Activated naive CD8-positive, alpha-beta T cell treated with anti-CD3 and anti-CD28 coated beads, Interleukin-2, amount 10 ng/mL, durations not matched to agents 7 days and 5 days (primary cell): ENCODE data around the gene BAG2. TPM values are rescaled to one million over a fixed set of nuclear protein-coding genes. Genes with fewer than 3 reads are reported as not detected.

Experiments used
- ATAC-seq: fragments of 150-1000 bp; cut with Tn5 transposase; one replicate; pipeline ENCODE4 v1.10.0; 2021; ENCODE audit warnings: low read depth, moderate library complexity
- POLR2A ChIA-PET: fragments of 350-600 bp; sonication (Branson Sonifier 250); formaldehyde crosslinking; loops from one replicate; lab custom pipeline; 2021; ENCODE audit warnings: antibody characterized with exemption; lab: Charles Lee
- DNase-seq: peaks from one replicate; pipeline ENCODE4 v3.0.0; 2021
- H3K27ac Mint-ChIP-seq: one replicate; pipeline ENCODE4 v1.8.0; 2022; ENCODE audit warnings: mild to moderate bottlenecking, mixed read lengths
- H3K27me3 Mint-ChIP-seq: one replicate; pipeline ENCODE4 v1.8.0; 2022; ENCODE audit warnings: mild to moderate bottlenecking, moderate library complexity, mixed read lengths
- H3K36me3 Mint-ChIP-seq: one replicate; pipeline ENCODE4 v1.8.0; 2021; ENCODE audit warnings: mild to moderate bottlenecking, mixed read lengths
- H3K4me1 Mint-ChIP-seq: one replicate; pipeline ENCODE4 v1.8.0; 2021; ENCODE audit warnings: mixed read lengths
- H3K4me3 Mint-ChIP-seq: one replicate; pipeline ENCODE4 v1.8.0; 2022; ENCODE audit warnings: mild to moderate bottlenecking, moderate library complexity, mixed read lengths
- H3K9me3 Mint-ChIP-seq: one replicate; pipeline ENCODE4 v1.8.0; 2021; ENCODE audit warnings: mixed read lengths
- total RNA-seq, 2 experiments: library from RNA; stranded (reverse); gene quantifications; one replicate each; pipeline ENCODE4 v1.2.3, GENCODE V29; 2021

The BAG2 gene
- total RNA-seq, result 1 to 10 TPM; 7.3 to 7.6 TPM

DNA sequence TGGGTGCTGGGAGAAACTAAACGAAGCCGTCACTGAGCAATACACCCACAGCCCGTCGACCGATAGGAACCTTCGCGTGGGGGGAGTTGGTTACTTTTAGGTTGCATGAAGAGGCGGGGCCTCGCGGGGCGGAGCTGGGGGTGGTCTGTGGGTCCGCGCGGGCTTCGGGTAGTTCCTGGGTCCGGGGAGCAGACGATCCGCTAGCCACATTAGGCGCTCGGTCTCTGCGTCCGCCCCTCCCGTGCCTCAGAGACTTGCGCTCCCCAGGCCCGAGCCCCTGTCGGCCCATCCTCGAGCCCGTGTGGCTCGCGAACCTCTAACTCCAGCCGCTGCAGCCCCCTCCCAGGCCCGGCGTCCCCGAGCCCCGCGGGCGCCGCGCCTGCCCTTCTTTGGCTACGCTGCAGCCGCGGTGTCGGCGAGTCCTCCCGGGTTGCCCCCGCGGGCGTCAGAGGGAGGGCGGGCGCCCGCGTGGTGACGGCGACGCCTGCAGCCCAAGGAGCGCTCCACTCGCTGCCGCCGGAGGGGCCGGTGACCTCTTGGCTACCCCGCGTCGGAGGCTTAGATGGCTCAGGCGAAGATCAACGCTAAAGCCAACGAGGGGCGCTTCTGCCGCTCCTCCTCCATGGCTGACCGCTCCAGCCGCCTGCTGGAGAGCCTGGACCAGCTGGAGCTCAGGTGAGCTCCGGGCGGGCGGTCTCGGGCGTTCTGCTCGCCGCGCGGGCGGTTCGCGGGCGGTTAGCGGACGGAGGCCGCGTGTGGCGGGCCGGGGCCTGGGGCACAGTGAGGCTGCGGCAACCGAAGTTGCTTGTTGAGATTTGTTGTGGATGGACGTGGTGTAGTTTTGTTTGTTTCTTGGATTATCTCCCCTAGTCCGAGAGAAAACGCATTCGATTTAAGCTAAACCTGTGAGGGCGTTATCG lies at the start of gene BAG2:
Gene BAG2 (plus strand): TSS at position 191 of the 920 bp plus-strand sequence. CDS start 372 bp downstream, at position 563.
- ATAC-seq, result peak; percentile 89
- Mint-ChIP-seq H3K36me3 (peaks cover 4% of the 10 kb centered on the region), H3K27me3 (no peaks in the 10 kb centered on the region), H3K4me3 (peak within 1 kb of the TSS; percentile 98), H3K4me1 (peaks cover 36% of the 10 kb centered on the region), H3K27ac (peak within 1 kb of the TSS; percentile 91), H3K9me3 (no peaks in the 10 kb centered on the region)
- POLR2A ChIA-PET, result interaction anchor here (1.1 to 2.1 kb wide), 7 partner anchors 11 to 145 kb away, joined by 3 to 8 read pairs (median 6); partner anchors contain the start of genes KIAA1586, PRIM2, RAB23 and ZNF451
- peak; percentile 89 for DNase-seq

DNA sequence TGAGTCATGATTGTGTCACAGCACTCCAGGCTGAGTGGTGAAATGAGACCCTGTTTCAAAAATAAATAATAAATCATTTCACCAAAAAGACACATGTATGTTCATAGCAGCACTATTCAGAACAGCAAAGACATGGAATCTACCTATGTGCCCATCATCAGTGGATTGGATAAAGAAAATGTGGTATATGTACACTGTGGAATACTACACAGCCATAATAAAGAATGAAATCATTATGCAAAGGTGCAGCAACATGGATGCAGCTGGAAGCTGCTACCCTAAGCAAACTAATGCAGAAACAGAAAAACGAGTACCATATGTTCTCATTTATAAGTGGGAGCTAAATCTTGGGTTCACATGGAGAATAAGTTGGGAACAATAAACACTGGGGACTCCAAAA lies 49.0 kb upstream of the BAG2 start:
- peaks cover 8% of the 10 kb centered on the region for H3K9me3 Mint-ChIP-seq
- H3K36me3 Mint-ChIP-seq, result peaks cover 47% of the 10 kb centered on the region
- no peaks in the 10 kb centered on the region for H3K4me1 Mint-ChIP-seq
- ATAC-seq (no peak), DNase-seq (no peak)
- no peaks in the 10 kb centered on the region for H3K27me3 Mint-ChIP-seq
- H3K4me3 Mint-ChIP-seq, result no peak overlapping the region
- POLR2A ChIA-PET, result no interaction called here
- H3K27ac Mint-ChIP-seq, result no peak overlapping the region

DNA sequence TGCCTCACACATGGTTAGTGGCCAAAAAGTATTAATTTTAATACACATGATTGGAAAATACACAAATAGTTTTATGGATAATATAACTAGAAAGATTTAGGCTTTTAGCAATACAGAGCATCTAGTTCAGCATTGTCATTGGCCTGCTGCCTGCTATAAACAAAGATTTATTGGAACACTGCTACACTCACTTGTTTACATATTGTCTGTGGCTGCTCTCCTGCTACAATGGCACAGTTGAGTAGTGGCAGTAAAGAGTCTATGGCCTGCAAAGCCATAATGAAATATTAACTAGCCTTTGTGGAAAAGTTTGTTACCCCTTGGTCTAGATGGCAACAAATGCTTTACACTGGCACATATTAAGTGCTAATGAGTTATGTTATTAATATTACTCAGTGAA lies 44.4 kb upstream of the BAG2 start:
- Mint-ChIP-seq H3K4me3 (no peak overlapping the region), H3K27me3 (no peaks in the 10 kb centered on the region), H3K9me3 (no peaks in the 10 kb centered on the region), H3K4me1 (no peaks in the 10 kb centered on the region), H3K36me3 (peaks cover 22% of the 10 kb centered on the region), H3K27ac (no peak overlapping the region)
- DNase-seq (no peak), ATAC-seq (no peak)
- POLR2A ChIA-PET, result no interaction called here

DNA sequence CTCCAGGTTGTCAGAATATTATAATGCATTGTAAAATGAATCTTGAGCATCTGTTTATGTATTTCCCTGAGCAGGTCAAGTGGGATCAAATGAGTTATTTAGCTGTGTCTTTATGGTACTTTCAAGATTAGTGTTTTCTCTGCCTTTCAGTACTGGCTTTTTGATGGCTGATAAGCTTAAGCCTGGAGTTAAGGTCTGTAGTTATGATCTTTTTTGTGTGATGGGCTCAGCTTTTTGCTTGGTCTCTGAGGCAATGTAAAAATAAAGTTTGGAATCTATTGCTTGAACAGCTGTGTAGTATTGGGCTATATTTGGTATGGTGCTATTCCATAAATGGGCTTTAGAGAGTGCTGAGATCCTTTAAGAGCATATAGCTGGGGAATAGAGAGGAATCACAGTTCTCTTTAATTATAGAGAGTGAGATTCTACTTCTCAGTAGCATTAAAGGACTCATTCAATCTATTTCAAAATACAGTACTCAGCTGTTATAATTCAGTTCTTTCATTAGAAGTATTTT lies 41.4 kb upstream of the BAG2 start:
- DNase-seq, result no peak
- Mint-ChIP-seq H3K4me1 (no peaks in the 10 kb centered on the region), H3K36me3 (peaks cover 24% of the 10 kb centered on the region), H3K4me3 (no peak overlapping the region), H3K9me3 (no peaks in the 10 kb centered on the region), H3K27ac (no peak overlapping the region), H3K27me3 (no peaks in the 10 kb centered on the region)
- no peak for ATAC-seq
- POLR2A ChIA-PET, result no interaction called here

DNA sequence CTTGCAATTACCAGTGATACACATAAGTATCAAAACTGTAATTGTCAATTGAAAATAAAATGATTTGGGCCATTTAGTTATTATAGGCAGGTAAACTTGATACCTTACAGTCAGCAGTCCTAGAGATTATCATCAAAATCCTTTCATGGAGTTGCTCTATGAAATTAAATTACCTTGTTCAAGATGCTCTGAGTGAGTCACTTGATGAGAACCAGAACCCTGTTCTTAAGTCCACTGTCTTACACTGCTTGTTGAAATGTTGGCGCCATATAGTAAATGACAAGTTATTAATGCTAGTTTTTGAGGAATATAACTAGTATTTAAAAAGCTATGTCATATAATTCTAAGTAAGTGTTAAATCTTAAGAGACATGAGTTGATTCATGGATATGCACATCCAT lies 37.2 kb upstream of the BAG2 start:
- Mint-ChIP-seq H3K4me3 (no peak overlapping the region), H3K9me3 (no peaks in the 10 kb centered on the region), H3K27ac (no peak overlapping the region), H3K4me1 (peaks cover 2% of the 10 kb centered on the region), H3K36me3 (peaks cover 37% of the 10 kb centered on the region), H3K27me3 (no peaks in the 10 kb centered on the region)
- POLR2A ChIA-PET, result no interaction called here
- ATAC-seq, result no peak
- DNase-seq, result no peak

DNA sequence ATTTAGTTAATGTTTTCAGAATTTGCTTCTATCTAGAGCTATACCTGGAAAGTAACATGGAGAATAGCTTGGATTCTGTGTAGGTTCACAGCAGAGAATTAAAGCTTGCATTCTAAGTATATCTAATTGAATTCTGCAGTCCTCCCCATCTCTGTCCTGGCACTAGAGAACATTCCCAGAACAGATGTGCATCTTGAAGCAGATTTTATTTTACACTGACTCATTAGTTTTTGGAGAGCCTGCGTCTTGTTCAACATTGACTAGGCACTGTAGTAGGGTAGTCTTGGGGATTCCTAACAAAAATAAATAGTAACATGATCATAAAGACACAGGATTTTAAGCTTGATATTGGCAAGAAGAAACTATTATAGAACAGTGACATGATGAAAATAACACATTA lies 36.2 kb upstream of the BAG2 start:
- POLR2A ChIA-PET, result no interaction called here
- Mint-ChIP-seq H3K36me3 (peaks cover 39% of the 10 kb centered on the region), H3K9me3 (no peaks in the 10 kb centered on the region), H3K4me3 (no peak overlapping the region), H3K27ac (no peak overlapping the region), H3K27me3 (no peaks in the 10 kb centered on the region), H3K4me1 (peaks cover 2% of the 10 kb centered on the region)
- ATAC-seq, result no peak
- DNase-seq, result no peak

DNA sequence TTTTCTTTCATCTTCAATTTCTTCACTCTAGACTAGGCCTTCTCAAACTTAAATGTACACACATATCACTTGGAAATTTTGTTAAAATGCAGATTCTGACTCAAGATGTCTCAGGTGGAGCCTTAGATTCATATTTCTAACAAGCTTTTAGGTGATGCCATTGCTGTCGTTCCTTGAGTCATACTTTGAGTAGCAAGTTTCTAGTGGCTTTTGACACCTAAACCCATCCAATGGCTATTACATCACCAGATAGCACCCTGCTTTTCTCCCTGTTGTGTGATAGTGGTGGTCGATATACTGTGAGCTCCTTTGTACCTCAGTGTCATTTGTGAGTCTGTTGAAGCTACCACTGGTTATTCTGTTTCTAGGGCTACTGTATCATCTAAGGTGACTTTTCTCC lies 34.8 kb upstream of the BAG2 start:
- H3K27me3 Mint-ChIP-seq, result no peaks in the 10 kb centered on the region
- ATAC-seq (no peak), DNase-seq (no peak)
- no peak overlapping the region for H3K27ac Mint-ChIP-seq
- peaks cover 2% of the 10 kb centered on the region for H3K4me1 Mint-ChIP-seq
- no peaks in the 10 kb centered on the region for H3K9me3 Mint-ChIP-seq
- H3K36me3 Mint-ChIP-seq, result peaks cover 47% of the 10 kb centered on the region
- POLR2A ChIA-PET, result no interaction called here
- H3K4me3 Mint-ChIP-seq, result no peak overlapping the region

DNA sequence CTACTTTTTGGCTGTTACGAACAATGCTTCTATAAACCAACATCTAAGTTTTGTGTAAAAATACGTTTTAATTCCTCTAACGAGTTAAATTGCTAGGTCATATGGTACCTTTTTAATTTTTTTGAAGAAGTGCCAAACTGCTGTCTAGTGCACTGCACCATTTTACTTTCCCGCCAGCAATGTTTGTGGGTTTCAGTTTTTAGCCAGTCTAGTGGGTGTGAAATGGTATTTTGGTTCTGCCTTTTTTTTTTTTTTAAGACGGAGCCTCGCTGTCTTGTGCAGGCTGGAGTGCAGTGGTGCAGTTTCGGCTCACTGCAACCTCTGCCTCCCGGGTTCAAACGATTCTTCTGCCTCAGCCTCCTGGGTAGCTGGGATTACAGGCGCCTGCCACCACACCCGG lies 34.1 kb upstream of the BAG2 start:
- Mint-ChIP-seq H3K27me3 (no peaks in the 10 kb centered on the region), H3K27ac (no peak overlapping the region), H3K9me3 (no peaks in the 10 kb centered on the region), H3K4me3 (no peak overlapping the region), H3K4me1 (peaks cover 2% of the 10 kb centered on the region), H3K36me3 (peaks cover 52% of the 10 kb centered on the region)
- POLR2A ChIA-PET, result no interaction called here
- ATAC-seq, result no peak
- DNase-seq, result no peak

DNA sequence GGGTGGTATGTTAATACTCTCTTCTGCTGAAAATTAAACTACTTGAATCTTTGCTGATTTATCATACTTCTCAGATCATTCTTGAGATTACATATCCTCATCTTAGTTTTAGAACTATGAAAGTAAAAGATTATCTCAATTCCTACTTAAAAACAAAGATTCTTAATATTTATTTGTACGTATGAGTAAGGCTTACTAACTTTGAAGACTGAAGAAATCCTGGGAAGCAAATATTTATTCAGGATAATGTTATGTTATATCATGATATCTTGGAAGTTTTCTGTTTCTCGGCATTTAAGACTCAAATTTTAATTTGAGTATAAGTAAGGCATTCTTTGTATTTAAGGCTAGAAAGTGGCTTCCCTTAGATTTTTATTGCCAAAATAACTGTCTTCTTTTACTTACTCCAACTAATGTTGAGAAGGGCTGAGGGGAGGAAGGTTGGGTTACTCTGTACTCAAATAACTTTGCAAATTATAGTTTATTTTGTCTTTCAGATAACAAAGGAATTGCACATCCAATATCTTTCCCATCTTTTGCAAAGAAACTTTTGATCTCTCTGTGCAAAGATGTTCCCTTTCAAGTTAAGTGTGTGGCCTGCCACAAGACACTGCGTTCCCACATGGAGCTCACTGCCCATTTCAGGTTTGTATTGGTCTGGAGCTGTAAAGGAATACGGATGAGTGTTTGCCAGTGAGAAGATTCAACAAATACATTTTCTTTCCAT lies 30.5 kb upstream of the BAG2 start:
- peaks cover 52% of the 10 kb centered on the region for H3K36me3 Mint-ChIP-seq
- POLR2A ChIA-PET, result no interaction called here

DNA sequence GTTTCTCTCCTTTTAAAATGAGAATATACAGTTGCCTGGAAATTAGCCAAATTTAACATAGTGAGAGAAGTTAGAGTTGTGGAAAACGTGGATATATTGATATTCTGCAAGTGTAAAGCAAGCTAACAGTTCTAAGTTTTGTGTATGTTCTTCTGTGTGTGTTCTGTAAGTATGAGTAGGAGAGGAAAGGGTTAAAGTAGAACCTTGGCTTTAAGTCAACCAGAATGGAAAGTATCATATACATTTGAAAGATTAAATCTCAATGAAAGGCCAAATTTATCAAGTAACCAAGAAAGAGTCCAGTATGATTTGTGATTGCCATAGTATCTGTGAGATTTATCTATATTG lies 30.0 kb upstream of the BAG2 start:
- ATAC-seq (no peak), DNase-seq (no peak)
- no peaks in the 10 kb centered on the region for H3K27me3 Mint-ChIP-seq
- H3K4me3 Mint-ChIP-seq, result no peak overlapping the region
- peaks cover 49% of the 10 kb centered on the region for H3K36me3 Mint-ChIP-seq
- no peak overlapping the region for H3K27ac Mint-ChIP-seq
- H3K9me3 Mint-ChIP-seq, result no peaks in the 10 kb centered on the region
- no peaks in the 10 kb centered on the region for H3K4me1 Mint-ChIP-seq
- POLR2A ChIA-PET, result no interaction called here

More for the DNA sequence above, 30.5 kb upstream of the BAG2 start:
- Mint-ChIP-seq H3K4me1 (no peaks in the 10 kb centered on the region), H3K27me3 (no peaks in the 10 kb centered on the region), H3K27ac (no peak overlapping the region), H3K4me3 (no peak overlapping the region), H3K9me3 (no peaks in the 10 kb centered on the region)
- no peak for ATAC-seq
- DNase-seq, result no peak

DNA sequence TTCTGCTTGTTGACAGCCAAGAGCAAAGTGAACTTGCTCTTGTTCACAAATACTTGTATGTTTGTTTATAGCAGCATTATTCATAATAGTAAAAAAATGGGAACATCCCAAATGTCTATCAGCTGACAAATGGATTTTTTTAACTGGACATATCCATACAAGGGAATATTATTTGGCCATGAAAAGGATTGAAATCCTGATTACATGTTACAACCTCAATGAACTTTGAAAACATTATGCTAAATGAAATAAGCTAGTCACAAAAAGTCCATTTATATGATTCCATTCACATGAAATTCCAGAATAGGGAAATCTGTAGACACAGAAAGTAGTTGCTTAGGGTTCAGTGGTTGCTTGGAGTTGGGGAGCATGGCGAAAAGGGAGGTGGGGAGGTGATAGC lies 28.4 kb upstream of the BAG2 start:
- peaks cover 11% of the 10 kb centered on the region for H3K4me1 Mint-ChIP-seq
- ATAC-seq (no peak), DNase-seq (no peak)
- no peaks in the 10 kb centered on the region for H3K9me3 Mint-ChIP-seq
- no peak overlapping the region for H3K4me3 Mint-ChIP-seq
- no peak overlapping the region for H3K27ac Mint-ChIP-seq
- POLR2A ChIA-PET, result no interaction called here
- H3K27me3 Mint-ChIP-seq, result no peaks in the 10 kb centered on the region
- peaks cover 55% of the 10 kb centered on the region for H3K36me3 Mint-ChIP-seq

DNA sequence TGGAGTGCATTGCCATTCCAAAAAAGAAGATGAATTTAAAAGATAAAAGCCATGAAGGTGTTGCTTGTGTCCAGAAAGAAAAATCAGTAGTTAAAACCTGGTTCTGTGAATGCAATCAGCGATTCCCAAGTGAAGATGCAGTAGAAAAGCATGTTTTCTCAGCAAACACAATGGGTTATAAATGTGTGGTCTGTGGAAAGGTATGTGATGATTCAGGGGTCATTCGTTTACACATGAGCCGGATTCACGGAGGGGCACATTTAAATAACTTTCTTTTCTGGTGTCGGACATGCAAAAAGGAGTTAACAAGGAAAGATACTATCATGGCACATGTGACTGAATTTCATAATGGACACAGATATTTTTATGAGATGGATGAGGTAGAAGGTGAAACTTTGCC lies 24.7 kb upstream of the BAG2 start:
- H3K27ac Mint-ChIP-seq, result no peak overlapping the region
- DNase-seq, result no peak
- POLR2A ChIA-PET, result no interaction called here
- H3K9me3 Mint-ChIP-seq, result no peaks in the 10 kb centered on the region
- H3K36me3 Mint-ChIP-seq, result peaks cover 58% of the 10 kb centered on the region
- no peak overlapping the region for H3K4me3 Mint-ChIP-seq
- H3K4me1 Mint-ChIP-seq, result peaks cover 11% of the 10 kb centered on the region
- H3K27me3 Mint-ChIP-seq, result no peaks in the 10 kb centered on the region
- ATAC-seq, result no peak

DNA sequence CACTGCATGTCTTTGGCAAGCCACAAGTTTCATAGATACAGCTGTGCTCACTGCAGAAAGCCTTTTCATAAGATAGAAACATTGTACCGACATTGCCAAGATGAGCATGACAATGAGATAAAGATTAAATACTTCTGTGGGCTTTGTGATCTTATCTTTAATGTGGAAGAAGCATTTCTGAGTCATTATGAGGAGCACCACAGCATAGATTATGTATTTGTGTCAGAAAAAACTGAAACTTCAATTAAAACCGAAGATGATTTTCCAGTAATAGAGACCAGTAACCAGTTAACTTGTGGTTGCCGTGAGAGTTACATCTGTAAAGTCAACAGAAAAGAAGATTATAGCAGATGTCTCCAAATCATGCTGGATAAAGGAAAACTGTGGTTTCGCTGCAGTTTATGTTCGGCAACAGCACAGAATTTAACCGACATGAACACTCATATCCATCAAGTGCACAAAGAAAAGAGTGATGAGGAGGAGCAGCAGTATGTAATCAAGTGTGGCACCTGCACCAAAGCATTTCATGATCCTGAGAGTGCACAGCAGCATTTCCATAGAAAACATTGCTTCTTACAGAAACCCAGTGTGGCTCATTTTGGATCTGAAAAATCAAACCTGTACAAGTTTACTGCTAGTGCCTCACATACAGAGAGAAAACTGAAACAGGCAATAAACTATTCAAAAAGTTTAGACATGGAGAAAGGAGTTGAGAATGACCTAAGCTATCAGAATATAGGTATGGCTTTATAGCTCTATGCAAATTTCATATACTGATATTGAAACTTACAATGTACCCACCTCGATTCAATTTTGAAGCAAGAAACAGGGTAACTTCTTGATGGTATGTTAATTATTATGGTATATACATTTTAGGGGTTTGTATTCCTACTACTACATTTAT lies 23.9 kb upstream of the BAG2 start:
- DNase-seq (no peak), ATAC-seq (peak; percentile 22)
- POLR2A ChIA-PET, result no interaction called here
- H3K4me1 Mint-ChIP-seq, result peaks cover 11% of the 10 kb centered on the region
- peaks cover 53% of the 10 kb centered on the region for H3K36me3 Mint-ChIP-seq
- H3K9me3 Mint-ChIP-seq, result no peaks in the 10 kb centered on the region
- no peaks in the 10 kb centered on the region for H3K27me3 Mint-ChIP-seq
- H3K27ac Mint-ChIP-seq, result peak overlapping the region; percentile 48
- peak overlapping the region; percentile 27 for H3K4me3 Mint-ChIP-seq
